Loucy (cell line): ENCODE measurements around the gene NFKB2.

Experiments used
- H2AFZ ChIP-seq: fragments of 200-600 bp; sonication (generic); 2 replicates; pipeline ENCODE4 v1.6.0; 2016; ENCODE audit warnings: antibody characterized with exemption, mild to moderate bottlenecking, low read length, moderate library complexity
- H3F3A ChIP-seq: fragments of 200-600 bp; 2 replicates; pipeline ENCODE4 v1.6.0; 2016; ENCODE audit warnings: antibody characterized with exemption, low read depth, mild to moderate bottlenecking
- H3K27me3 ChIP-seq: fragments of 200-600 bp; sonication (generic); 2 replicates; pipeline ENCODE4 v1.6.1; 2014; ENCODE audit warnings: low read length, mild to moderate bottlenecking; ENCODE audit not compliant: insufficient read depth, poor library complexity, severe bottlenecking
- H3K36me3 ChIP-seq: fragments of 200-600 bp; sonication (generic); 2 replicates; pipeline ENCODE4 v1.6.1; 2016; ENCODE audit warnings: low read length; ENCODE audit not compliant: insufficient read depth
- H3K4me1 ChIP-seq: fragments of 200-600 bp; sonication (generic); 2 replicates; pipeline ENCODE4 v1.5.1; 2014; ENCODE audit warnings: low read length, mild to moderate bottlenecking; ENCODE audit not compliant: insufficient read depth, poor library complexity, severe bottlenecking
- H3K4me2 ChIP-seq: fragments of 200-600 bp; sonication (generic); 2 replicates; pipeline ENCODE4 v1.6.0; 2014; ENCODE audit warnings: antibody characterized with exemption, low read length, low read depth, mild to moderate bottlenecking; ENCODE audit not compliant: poor library complexity, severe bottlenecking
- H3K4me3 ChIP-seq: fragments of 200-600 bp; sonication (generic); 2 replicates; pipeline ENCODE4 v1.5.1; 2014; ENCODE audit warnings: low read length, mild to moderate bottlenecking, mixed read lengths; ENCODE audit not compliant: poor library complexity, severe bottlenecking
- H3K79me2 ChIP-seq: fragments of 200-600 bp; sonication (generic); 2 replicates; pipeline ENCODE4 v1.6.1; 2014; ENCODE audit warnings: low read length; ENCODE audit not compliant: insufficient read depth
- H3K9ac ChIP-seq: fragments of 200-600 bp; sonication (generic); 2 replicates; pipeline ENCODE4 v1.6.0; 2014; ENCODE audit warnings: mild to moderate bottlenecking, low read depth, low read length, moderate library complexity; ENCODE audit not compliant: poor library complexity, severe bottlenecking
- H3K9me2 ChIP-seq: fragments of 200-600 bp; sonication (generic); replicated peaks from 2 replicates; pipeline ENCODE4 v1.6.1; 2016; ENCODE audit warnings: low read depth, low read length, mixed read lengths
- H3K9me3 ChIP-seq: fragments of 200-600 bp; sonication (generic); 2 replicates; pipeline ENCODE4 v1.6.1; 2014; ENCODE audit warnings: mild to moderate bottlenecking, antibody characterized with exemption, low read length, low read depth; ENCODE audit not compliant: insufficient read depth
- H4K20me1 ChIP-seq: fragments of 200-600 bp; sonication (generic); 2 replicates; pipeline ENCODE4 v1.6.0; 2014; ENCODE audit warnings: antibody characterized with exemption, low read length, mild to moderate bottlenecking; ENCODE audit not compliant: insufficient read depth, poor library complexity, severe bottlenecking
- EZH2phosphoT487 ChIP-seq: fragments of 200-600 bp; IDR thresholded peaks from 2 replicates; pipeline ENCODE4 v1.6.1; 2018; ENCODE audit warnings: antibody characterized with exemption, mild to moderate bottlenecking, moderate library complexity, borderline replicate concordance
- TF ChIP-seq, protein P1 (sequence below): fragments of 200-600 bp; sonication (generic); conservative IDR thresholded peaks from 2 replicates; pipeline ENCODE4 v1.5.1; 2014; ENCODE audit warnings: mild to moderate bottlenecking, antibody characterized with exemption, low read length

Gene NFKB2

DNA sequence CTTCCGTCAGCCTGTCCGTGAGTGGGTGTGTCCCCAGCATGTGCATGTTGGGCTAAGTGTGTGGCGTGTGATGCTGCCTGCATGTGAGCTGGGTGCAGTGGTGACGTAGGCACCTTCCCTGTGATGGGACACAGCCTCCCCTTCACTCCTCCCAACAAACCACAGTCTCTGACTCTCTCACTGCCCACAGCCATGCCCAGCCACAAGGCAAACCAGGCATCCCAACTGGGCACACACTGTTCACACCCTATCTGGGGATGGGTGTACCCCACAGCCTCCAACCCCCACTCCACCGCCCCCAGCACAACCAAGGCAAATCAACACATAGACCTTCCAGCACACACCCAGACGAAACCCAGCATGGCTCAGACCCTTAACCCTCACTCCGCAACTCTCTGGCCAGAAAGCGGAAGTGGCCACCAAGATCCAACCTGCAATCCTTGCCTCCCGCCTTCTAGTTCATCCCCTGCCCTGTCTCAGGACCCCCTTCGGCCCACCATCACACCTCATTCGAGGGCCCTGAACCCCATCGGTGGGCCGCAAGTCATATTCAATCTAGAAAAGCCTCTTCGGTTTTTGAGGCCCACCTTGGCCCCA, 12.7 kb downstream of the NFKB2 start:
- no peaks in the 10 kb centered on the region for H3K36me3 ChIP-seq
- H3K4me2 ChIP-seq: no peak overlapping the region
- H3K27me3 ChIP-seq: peaks cover 25% of the 10 kb centered on the region
- no peaks in the 10 kb centered on the region for H3F3A ChIP-seq
- H3K79me2 ChIP-seq: no peaks in the 10 kb centered on the region
- no peak overlapping the region for H3K9ac ChIP-seq
- H3K9me2 ChIP-seq: no peaks in the 10 kb centered on the region
- H3K9me3 ChIP-seq: no peaks in the 10 kb centered on the region
- no peak overlapping the region for H3K4me3 ChIP-seq
- TF ChIP-seq, protein P1, sequence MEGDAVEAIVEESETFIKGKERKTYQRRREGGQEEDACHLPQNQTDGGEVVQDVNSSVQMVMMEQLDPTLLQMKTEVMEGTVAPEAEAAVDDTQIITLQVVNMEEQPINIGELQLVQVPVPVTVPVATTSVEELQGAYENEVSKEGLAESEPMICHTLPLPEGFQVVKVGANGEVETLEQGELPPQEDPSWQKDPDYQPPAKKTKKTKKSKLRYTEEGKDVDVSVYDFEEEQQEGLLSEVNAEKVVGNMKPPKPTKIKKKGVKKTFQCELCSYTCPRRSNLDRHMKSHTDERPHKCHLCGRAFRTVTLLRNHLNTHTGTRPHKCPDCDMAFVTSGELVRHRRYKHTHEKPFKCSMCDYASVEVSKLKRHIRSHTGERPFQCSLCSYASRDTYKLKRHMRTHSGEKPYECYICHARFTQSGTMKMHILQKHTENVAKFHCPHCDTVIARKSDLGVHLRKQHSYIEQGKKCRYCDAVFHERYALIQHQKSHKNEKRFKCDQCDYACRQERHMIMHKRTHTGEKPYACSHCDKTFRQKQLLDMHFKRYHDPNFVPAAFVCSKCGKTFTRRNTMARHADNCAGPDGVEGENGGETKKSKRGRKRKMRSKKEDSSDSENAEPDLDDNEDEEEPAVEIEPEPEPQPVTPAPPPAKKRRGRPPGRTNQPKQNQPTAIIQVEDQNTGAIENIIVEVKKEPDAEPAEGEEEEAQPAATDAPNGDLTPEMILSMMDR: no peak
- no peak for TF ChIP-seq EZH2phosphoT487
- no peak overlapping the region for H2AFZ ChIP-seq
- H3K4me1 ChIP-seq: no peaks in the 10 kb centered on the region
- H4K20me1 ChIP-seq: no peaks in the 10 kb centered on the region

DNA sequence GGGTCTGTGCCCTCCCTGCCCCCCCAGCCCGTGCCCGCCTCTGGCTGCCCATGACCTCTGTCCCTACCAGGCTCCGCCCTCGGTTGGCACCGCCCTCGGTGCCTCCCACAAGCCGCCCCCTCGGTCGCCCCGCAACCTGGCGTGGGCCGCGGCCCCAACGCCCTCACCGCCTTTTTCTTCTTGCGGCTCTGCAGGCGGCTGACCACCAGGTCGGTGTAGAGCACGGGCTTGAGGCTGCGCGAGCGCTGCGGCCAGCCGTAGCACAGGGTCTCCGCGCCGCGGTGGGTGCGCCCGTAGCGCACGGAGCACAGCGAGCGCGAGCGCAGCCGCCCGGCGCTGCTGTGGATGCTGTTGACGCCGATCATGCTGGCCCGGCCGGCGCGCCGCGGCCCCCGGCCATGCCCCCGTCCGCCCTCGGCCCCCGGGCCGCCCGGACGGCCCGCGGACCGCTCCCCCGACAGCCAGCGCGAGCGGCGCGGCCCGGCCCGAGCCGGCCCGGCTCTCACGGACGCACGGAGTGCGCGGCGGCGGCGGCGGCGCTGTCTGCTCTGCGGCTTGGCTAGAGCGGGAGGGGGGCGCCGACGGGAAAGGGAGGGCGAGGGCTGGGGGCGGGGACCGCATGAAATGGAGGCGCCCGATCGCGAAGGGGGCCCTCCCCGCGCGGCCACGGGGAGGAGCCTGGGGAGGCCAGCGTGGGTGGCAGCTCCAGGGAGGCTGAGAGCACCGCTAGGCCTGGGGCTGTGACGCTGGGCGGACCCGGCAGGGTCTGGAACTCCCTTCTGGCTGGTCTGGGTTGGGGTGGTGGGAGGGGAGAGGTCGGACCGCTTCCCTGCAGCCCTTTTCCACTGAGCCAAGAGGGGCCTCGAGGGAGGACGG, 13.5 kb downstream of the NFKB2 start:
- H3K27me3 ChIP-seq: peaks cover 25% of the 10 kb centered on the region
- H2AFZ ChIP-seq: no peak overlapping the region
- TF ChIP-seq, protein P1: no peak
- TF ChIP-seq EZH2phosphoT487: no peak
- H3K4me1 ChIP-seq: no peaks in the 10 kb centered on the region
- H4K20me1 ChIP-seq: no peaks in the 10 kb centered on the region
- no peaks in the 10 kb centered on the region for H3F3A ChIP-seq
- no peak overlapping the region for H3K4me2 ChIP-seq
- H3K9ac ChIP-seq: no peak overlapping the region
- no peak overlapping the region for H3K4me3 ChIP-seq
- H3K36me3 ChIP-seq: no peaks in the 10 kb centered on the region
- H3K79me2 ChIP-seq: no peaks in the 10 kb centered on the region
- no peaks in the 10 kb centered on the region for H3K9me3 ChIP-seq
- no peaks in the 10 kb centered on the region for H3K9me2 ChIP-seq

DNA sequence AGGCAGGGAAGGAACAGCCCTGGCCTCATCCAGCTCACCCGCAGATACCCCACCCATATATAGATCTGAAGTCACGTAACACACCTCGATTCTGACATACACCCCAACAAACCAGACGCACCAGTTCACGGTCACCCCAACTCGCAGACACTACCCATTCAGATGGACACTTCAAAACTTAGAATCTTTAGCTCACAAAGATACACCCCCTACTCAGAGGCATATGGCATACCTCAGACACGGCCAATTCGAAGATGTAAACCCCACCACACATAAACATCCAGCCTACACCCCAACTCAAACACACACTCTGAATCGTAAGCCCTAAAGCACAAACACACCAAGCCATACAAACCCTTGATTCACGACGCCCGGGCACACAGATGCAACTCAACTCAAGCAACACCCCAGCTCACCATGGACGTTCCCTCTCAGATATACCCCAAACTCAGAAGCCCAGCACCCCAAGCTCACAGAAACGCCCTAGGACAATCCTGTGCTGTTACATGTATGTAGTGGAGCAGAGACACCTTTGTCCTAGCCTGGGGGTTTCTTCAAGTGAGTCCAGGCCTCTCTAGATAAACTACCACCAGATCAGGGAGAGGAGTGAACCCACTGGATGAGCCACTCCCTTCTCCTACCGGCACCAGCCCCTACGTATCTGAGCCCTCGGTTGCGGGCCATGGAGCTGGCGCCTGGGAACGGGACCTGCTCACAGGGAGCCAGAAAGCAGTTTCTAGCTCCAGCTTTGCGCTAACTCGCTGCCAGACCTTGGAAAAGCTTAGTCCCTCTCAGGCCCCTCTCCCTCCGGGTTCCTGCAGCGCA, 14.3 kb downstream of the NFKB2 start:
- H3K79me2 ChIP-seq: no peaks in the 10 kb centered on the region
- H3K36me3 ChIP-seq: no peaks in the 10 kb centered on the region
- no peaks in the 10 kb centered on the region for H3K9me2 ChIP-seq
- TF ChIP-seq EZH2phosphoT487: no peak
- TF ChIP-seq, protein P1: no peak
- no peaks in the 10 kb centered on the region for H4K20me1 ChIP-seq
- no peak overlapping the region for H2AFZ ChIP-seq
- no peak overlapping the region for H3K9ac ChIP-seq
- no peak overlapping the region for H3K4me2 ChIP-seq
- no peaks in the 10 kb centered on the region for H3K4me1 ChIP-seq
- no peaks in the 10 kb centered on the region for H3K9me3 ChIP-seq
- H3F3A ChIP-seq: no peaks in the 10 kb centered on the region
- peaks cover 25% of the 10 kb centered on the region for H3K27me3 ChIP-seq
- H3K4me3 ChIP-seq: no peak overlapping the region
